HPDE6-E6E7 (cell line): Measurements from ENCODE around the gene DLX4.

Experiments
- DNase-seq: peaks from one replicate; pipeline ENCODE4 v3.0.0; 2011; ENCODE audit warnings: missing footprints; ENCODE audit errors: extremely low spot score

The DLX4 gene

DNA sequence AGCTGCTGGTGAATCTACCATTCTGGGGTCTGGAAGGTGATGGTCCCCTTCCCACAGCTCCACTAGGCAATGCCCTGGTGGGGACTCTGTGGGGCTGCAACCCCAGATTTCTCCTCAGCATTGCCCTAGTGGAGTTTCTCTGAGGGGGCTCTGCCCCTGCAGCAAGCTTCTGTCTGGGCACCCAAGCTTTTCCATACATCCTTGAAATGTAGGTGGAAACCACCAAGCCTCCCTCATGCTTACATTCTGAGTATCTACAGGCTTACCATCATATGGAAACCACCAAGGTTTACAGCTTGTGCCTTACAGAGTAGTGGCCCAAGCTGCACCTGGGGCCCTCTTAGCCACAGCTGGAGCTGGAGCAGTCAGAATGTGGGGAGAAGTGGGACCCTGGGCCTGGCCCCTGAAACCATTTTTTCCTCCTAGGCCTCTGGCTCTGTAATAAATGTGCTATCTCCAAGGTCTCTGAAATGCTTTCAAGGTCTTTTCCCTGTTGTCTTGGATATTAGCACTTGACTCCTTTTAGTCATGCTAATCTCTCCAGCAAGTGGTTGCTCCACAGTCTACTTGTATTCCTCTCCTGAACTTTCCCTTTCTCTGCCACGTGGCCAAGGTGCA lies 45.6 kb downstream of the DLX4 start:
- DNase-seq: no peak

DNA sequence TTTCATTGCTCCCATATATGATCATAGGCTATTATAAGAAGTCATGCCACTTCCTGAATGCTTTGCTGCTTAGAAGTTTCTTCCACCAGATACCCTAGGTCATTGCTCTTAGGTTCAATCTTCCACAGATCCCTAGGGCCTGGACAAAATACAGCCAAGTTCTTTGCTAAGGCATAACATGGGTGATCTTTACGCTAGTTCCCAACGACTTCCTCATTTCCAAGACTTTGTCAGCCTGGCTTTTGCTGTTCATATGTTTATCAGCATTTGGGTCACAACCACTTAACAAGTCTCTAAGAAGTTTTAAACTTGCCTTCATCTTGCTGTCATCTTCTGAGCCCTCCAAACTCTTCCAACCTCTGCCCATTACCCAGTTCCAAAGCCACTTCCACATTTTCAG lies 46.2 kb downstream of the DLX4 start:
- DNase-seq: no peak

GRCh38 chr17:50018909-50019308 lies 49.9 kb downstream of the DLX4 start:
- DNase-seq: no peak

- no peak for DNase-seq
These were observed 52.0 kb downstream of the DLX4 start for GRCh38 chr17:50020841-50021599.

DNA sequence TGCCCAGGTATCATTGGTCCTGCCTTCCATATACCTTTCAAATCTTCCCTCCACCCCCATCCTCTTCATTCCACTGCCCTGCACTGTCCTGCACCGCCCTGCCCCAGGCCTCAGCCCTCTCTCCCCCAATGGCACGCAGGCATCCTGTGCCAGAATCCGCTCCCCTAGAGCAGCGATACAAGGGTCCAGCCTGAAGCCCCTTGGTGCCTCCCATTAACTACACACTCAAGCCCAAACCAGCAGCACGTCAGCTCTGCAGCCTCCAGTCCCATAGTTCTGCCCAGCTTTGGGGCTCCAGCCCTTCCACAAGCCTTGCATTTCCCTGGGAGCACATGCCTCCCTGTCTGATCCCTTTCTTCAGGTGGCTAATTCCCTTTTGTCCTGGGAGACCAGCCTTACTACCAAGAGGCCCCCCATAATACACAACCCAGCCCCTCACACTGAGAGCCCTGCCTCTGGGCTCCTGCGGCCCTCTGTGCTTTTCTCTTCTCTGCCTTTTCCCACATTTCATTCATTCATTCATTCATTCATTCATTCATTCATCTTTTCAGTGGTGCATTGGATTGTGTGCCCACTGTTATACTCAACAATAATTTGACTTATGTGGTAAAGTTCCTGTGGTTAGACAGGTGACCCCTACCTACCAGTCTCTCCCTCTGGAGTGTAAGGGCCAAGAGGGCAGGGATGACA lies 52.8 kb downstream of the DLX4 start:
- no peak for DNase-seq

DNA sequence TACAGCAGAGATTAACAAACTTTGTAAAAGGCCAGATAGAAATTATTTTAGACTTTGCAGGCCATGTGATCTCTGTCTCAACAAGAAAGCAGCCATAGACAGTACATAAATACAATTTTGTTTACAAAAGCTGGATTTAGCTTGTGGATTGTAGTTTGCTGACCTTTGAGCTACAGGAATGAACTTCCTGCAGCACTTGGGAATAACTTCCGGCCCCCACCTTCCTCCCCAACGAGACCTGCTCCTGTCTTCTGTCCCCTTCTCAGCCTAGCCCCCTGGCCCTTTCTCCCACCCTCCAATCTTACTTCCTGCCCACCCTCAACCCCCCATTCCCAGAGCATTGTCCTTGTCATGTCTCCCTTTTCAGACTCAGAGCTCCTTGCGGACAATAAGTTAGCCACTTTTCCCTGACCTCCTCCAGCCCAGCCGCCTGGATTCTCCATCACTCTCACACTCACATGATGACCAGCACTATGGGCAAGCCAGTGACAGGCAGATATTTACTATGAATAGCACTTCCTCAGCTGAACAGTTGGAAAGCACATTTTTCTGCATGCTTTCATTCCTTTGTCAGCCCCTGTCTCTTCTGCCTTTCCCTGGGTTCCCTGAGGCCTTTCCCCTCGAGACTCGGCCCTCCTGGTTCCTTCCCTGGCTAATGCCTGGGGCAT lies 53.6 kb downstream of the DLX4 start:
- no peak for DNase-seq

DNA sequence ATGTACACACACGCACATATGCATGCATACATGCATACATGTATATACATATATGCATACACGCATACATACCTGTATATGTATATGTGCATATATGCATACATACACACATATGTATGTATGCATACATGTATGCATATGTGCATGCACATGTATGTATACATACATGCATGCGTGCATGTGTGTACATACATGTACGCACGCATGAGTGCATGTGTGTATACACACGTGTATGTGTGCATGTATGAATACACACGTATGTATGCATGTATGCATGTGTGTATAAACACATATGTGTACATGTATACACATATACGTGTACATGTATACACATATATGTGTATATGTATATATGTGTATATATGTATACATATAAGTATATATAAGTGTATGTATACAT lies 54.5 kb downstream of the DLX4 start:
- no peak for DNase-seq
